ENCODE measurements around the gene LALBA.
"Not testable (repeated sequence)": the region's sequence is repeated elsewhere in the genome, so short reads cannot be mapped to it uniquely, and the experiment has no call there.

Gene LALBA

GRCh38 chr12:48556631-48557030 lies 13.2 kb downstream of the LALBA start:
- Mint-ChIP-seq H3K36me3 (peaks cover 1% of the 10 kb centered on the region), H3K27ac (no peak overlapping the region), H3K4me3 (no peak overlapping the region), H3K27me3 (peaks cover 6% of the 10 kb centered on the region), H3K4me1 (no peaks in the 10 kb centered on the region), H3K9me3 (peaks cover 5% of the 10 kb centered on the region)
- CTCF ChIA-PET: no interaction called here
- no peak for DNase-seq

- not testable (repeated sequence) for H3K36me3 Mint-ChIP-seq, H3K9me3 Mint-ChIP-seq, H3K4me3 Mint-ChIP-seq, H3K27ac Mint-ChIP-seq, H3K4me1 Mint-ChIP-seq
- H3K27me3 Mint-ChIP-seq: peaks cover 12% of the 10 kb centered on the region
- peak; percentile 54 for DNase-seq
- CTCF ChIA-PET: interaction anchor here (0.5 to 0.8 kb wide), 2 partner anchors 64 to 820 kb away, joined by 3 read pairs; no protein-coding TSS in a partner anchor
Measured at GRCh38 chr12:48553666-48554343, 16.0 kb downstream of the LALBA start.

DNA sequence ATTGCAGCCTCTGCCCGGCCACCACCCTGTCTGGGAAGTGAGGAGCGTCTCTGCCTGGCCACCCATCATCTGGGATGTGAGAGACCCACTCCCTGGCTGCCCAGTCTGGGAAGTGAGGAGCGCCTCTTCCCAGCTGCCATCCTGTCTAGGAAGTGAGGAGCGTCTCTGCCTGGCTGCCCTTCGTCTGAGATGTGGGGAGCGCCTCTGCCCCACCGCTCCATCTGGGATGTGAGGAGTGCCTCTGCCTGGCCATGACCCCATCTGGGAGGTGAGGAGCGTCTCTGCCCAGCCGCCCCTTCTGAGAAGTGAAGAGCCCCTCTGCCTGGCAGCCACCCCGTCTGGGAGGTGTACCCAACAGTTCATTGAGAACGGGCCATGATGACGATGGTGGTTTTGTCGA lies 18.2 kb downstream of the LALBA start:
- H3K9me3 Mint-ChIP-seq, H3K27ac Mint-ChIP-seq, H3K4me1 Mint-ChIP-seq, DNase-seq, H3K36me3 Mint-ChIP-seq, H3K4me3 Mint-ChIP-seq, CTCF ChIA-PET: not testable (repeated sequence)
- peaks cover 12% of the 10 kb centered on the region for H3K27me3 Mint-ChIP-seq

DNA sequence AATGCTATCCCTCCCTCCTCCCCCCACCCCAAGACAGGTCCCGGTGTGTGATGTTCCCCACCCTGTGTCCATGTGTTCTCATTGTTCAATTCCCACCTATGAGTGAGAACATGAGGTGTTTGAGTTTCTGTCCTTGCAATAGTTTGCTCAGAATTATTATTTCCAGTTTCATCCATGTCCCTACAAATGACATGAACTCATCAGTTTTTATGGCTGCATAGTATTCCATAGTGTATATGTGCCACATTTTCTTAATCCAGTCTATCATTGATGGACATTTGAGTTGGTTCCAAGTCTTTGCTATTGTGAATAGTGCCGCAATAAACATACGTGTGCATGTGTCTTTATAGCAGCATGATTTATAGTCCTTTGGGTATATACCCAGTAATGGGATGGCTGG lies 22.8 kb downstream of the LALBA start:
- H3K9me3 Mint-ChIP-seq, H3K4me1 Mint-ChIP-seq, H3K36me3 Mint-ChIP-seq, DNase-seq, H3K4me3 Mint-ChIP-seq, CTCF ChIA-PET, H3K27ac Mint-ChIP-seq: not testable (repeated sequence)
- H3K27me3 Mint-ChIP-seq: peaks cover 12% of the 10 kb centered on the region

GRCh38 chr12:48545833-48546469 lies 23.9 kb downstream of the LALBA start:
- Mint-ChIP-seq H3K9me3 (peaks cover 5% of the 10 kb centered on the region), H3K4me3 (no peak overlapping the region), H3K4me1 (no peaks in the 10 kb centered on the region), H3K27ac (no peak overlapping the region), H3K36me3 (no peaks in the 10 kb centered on the region), H3K27me3 (peaks cover 4% of the 10 kb centered on the region)
- CTCF ChIA-PET: interaction anchor here (7.0 kb wide), 1 partner anchor 73 kb away, joined by 125 read pairs; no protein-coding TSS in a partner anchor
- DNase-seq: no peak

GRCh38 chr12:48542300-48542928 lies 27.4 kb downstream of the LALBA start:
- Mint-ChIP-seq H3K4me1 (no peaks in the 10 kb centered on the region), H3K27ac (no peak overlapping the region), H3K27me3 (peaks cover 3% of the 10 kb centered on the region), H3K36me3 (no peaks in the 10 kb centered on the region), H3K4me3 (no peak overlapping the region), H3K9me3 (no peaks in the 10 kb centered on the region)
- DNase-seq: peak; percentile 71
- CTCF ChIA-PET: interaction anchor here (1.0 to 7.0 kb wide), 10 partner anchors 13 to 253 kb away, joined by 3 to 125 read pairs (median 4); no protein-coding TSS in a partner anchor

DNA sequence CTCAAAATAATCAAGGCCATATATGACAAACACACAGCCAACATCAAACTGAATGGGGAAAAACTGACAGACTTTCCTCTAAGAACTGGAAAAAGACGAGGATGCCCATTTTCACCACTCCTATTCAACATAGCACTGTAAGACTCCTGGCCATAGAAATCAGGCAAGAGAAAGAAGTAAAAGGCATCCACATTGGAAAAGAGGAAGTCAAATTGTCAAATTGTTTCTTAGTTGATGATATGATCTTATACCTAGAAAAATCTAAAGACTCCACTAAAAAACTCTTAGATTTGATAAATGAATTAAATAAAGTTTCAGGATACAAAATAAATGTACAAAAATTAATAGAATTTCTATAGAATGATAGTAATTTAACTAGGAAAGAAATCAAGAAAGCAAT lies 33.2 kb downstream of the LALBA start:
- CTCF ChIA-PET: no interaction called here
- H3K9me3 Mint-ChIP-seq: peaks cover 2% of the 10 kb centered on the region
- H3K27me3 Mint-ChIP-seq: no peaks in the 10 kb centered on the region
- H3K36me3 Mint-ChIP-seq: no peaks in the 10 kb centered on the region
- H3K4me1 Mint-ChIP-seq: peaks cover 17% of the 10 kb centered on the region
- no peak overlapping the region for H3K27ac Mint-ChIP-seq
- DNase-seq: no peak
- H3K4me3 Mint-ChIP-seq: no peak overlapping the region

DNA sequence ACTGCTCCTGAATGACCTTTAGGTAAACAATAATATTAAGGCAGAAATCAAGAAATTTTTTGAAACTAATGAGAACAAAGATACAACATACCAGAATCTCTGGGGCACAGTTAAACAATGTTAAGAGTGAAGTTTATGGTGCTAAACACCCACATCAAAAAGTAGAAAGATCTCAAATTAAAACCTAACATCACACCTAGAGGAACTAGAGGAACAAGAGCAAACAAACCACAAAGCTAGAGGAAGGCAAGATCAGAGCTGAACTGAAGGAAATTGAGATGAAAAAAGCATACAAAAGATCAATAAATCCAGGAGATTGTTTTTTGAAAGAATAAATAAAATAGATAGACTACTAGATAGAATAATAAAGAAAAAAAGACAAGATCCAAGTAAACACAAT lies 37.2 kb downstream of the LALBA start:
- CTCF ChIA-PET: no interaction called here
- H3K4me1 Mint-ChIP-seq: peaks cover 20% of the 10 kb centered on the region
- H3K27me3 Mint-ChIP-seq: no peaks in the 10 kb centered on the region
- H3K27ac Mint-ChIP-seq: peak overlapping the region; percentile 15
- H3K4me3 Mint-ChIP-seq: no peak overlapping the region
- peaks cover 2% of the 10 kb centered on the region for H3K9me3 Mint-ChIP-seq
- no peaks in the 10 kb centered on the region for H3K36me3 Mint-ChIP-seq
- no peak for DNase-seq

DNA sequence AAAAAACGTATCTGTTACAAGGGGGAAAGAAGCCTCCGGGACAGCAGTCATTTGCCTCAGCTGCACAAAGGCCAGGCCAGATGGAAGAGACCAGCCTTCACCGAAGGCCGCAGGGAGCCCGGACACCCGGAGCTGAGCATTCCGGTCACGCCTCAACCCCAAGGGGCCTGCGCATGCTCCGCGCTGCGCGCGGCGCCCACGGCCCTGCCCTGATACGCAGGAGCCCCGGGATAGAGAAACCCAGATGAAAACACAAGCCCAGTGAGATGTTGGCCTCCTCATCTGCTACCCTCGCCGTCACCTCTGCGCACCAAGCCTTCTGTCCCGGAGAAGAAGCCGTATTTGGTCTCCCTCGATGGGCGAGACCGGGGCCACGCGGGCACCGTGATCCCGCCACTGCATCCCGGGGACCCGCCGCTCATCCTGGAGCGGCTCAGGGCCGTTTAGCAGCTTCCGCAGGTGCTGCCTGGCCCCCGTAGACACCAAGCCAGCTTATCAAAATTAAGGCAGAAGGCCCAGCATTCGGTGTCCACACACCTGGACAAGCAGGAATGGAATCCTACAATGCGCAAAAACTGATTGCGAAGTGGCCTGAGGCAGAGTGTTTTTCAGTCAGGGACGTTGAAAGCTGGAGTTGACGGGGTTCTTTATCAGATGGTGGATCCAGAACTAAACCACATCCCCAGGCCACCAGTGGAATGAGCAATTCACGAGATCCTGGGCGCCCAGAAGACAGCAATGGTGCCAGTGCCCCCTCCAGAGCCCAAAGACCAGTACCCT lies 41.8 kb downstream of the LALBA start:
- Mint-ChIP-seq H3K9me3 (no peaks in the 10 kb centered on the region), H3K27ac (no peak overlapping the region), H3K36me3 (no peaks in the 10 kb centered on the region), H3K4me3 (no peak overlapping the region), H3K27me3 (no peaks in the 10 kb centered on the region), H3K4me1 (peaks cover 15% of the 10 kb centered on the region)
- DNase-seq: no peak
- CTCF ChIA-PET: interaction anchor here (2.0 kb wide), 1 partner anchor 15 kb away, joined by 8 read pairs; no protein-coding TSS in a partner anchor

DNA sequence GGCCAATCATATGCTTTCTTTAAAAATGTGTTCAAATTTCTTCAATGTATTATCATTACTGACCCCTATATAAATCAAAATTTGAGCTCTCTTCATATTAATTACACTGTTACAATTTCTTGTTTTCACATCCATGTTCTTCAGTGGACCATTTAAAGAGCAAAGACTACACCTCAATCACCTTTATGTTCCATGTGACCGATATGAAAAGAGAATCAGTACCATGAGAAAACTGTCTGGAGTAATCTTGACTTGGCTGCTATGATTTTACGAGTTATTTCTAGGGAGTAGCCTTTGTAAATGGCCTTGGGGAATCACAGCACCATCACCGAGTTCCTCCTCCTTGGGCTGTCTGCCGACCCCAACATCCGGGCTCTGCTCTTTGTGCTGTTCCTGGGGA lies 44.5 kb downstream of the LALBA start, which contains the start of gene OR8S1:
TSS of gene OR8S1 (plus strand) at position 301 of the 400 bp plus-strand sequence. CDS start at position 301, 0 bp downstream.
- Mint-ChIP-seq H3K4me3 (no peak within 1 kb of the TSS), H3K27me3 (no peaks in the 10 kb centered on the region), H3K9me3 (no peaks in the 10 kb centered on the region), H3K27ac (no peak within 1 kb of the TSS), H3K4me1 (no peaks in the 10 kb centered on the region), H3K36me3 (no peaks in the 10 kb centered on the region)
- CTCF ChIA-PET: interaction anchor here (1.2 kb wide), 1 partner anchor 93 kb away, joined by 3 read pairs; no protein-coding TSS in a partner anchor
- DNase-seq: no peak

DNA sequence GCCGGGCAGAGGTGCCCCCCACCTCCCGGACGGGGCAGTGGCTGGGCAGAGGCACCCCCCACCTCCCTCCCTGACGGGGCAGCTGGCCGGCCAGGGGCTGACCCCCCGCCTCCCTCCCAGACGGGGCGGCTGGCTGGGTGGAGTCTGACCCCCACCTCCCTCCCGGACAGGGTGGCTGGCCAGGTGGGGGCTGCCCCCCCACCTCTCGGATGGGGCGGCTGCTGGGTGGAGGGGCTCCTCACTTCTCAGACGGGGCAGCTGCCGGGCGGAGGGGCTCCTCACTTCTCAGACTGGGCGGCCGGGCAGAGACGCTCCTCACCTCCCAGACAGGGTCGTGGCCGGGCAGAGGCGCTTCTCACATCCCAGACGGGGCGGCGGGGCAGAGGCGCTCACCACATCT lies 49.5 kb downstream of the LALBA start:
- H3K27me3 Mint-ChIP-seq, H3K9me3 Mint-ChIP-seq, DNase-seq, H3K36me3 Mint-ChIP-seq, H3K27ac Mint-ChIP-seq, H3K4me3 Mint-ChIP-seq, CTCF ChIA-PET, H3K4me1 Mint-ChIP-seq: not testable (repeated sequence)

Data from activated naive CD4-positive, alpha-beta T cell treated with anti-CD3 and anti-CD28 coated beads, Interleukin-2, amount 10 ng/mL, durations not matched to agents 7 days and 5 days (primary cell).